Measurements from ENCODE around the gene RPA3.
"Not testable (repeated sequence)": the region's sequence is repeated elsewhere in the genome, so short reads cannot be mapped to it uniquely, and the experiment has no call there.

- not testable (repeated sequence) for TF ChIP-seq POLR2AphosphoS5, EP300 (IDR thresholded peaks at IDR 0.05)
- TF ChIP-seq, protein P1, sequence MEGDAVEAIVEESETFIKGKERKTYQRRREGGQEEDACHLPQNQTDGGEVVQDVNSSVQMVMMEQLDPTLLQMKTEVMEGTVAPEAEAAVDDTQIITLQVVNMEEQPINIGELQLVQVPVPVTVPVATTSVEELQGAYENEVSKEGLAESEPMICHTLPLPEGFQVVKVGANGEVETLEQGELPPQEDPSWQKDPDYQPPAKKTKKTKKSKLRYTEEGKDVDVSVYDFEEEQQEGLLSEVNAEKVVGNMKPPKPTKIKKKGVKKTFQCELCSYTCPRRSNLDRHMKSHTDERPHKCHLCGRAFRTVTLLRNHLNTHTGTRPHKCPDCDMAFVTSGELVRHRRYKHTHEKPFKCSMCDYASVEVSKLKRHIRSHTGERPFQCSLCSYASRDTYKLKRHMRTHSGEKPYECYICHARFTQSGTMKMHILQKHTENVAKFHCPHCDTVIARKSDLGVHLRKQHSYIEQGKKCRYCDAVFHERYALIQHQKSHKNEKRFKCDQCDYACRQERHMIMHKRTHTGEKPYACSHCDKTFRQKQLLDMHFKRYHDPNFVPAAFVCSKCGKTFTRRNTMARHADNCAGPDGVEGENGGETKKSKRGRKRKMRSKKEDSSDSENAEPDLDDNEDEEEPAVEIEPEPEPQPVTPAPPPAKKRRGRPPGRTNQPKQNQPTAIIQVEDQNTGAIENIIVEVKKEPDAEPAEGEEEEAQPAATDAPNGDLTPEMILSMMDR (IDR thresholded peaks at IDR 0.05), result not testable (repeated sequence)
Measured at GRCh38 chr7:7656459-7656858, 61.9 kb downstream of the RPA3 start.

All from gastroesophageal sphincter (tissue), 3 donors.